ENCODE data around the gene KRTAP5-6.
A peak's percentile ranks its signal among the peaks of the same experiment; 100 is the strongest.

KRTAP5-6 gene

DNA sequence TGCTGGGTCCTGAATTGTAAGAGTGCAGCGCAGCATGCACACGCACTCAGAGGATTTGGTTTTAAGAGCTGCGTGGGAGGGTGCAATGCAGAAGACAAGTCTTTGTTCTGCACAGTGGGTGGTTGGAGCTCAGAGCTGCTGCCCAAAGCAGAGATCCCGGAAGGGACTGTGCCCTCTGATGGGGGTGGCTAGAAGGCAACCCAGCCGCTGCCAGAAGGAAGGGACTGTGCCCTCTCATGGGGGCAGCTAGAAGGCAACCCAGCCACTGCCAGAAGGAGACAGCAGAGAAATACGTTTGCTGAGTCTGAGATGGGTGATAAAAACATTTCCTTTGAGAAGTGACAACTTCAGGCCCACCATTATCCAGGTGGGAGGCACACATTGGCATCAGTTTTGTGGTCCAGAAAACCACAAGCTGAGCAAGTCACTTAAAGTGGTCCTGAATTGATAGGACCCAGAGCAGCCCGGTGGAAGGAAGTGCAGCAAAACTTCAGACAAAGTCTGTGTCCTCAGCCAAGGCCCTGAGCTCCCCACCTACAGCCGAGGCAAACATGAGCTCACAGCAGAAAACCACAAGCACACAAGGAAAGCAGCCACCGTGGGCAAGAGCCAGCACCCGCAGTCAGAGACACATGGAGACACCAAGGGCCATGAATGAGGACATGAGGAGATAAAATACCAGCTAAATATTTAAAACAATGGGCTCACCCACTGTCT is 4.3 kb downstream of the KRTAP5-6 start:
- DNase-seq (ENCODE audit: extremely low read depth in 1 of 2, low read depth in 1 of 2): peak in 1 of 2 donors; percentile 29

DNA sequence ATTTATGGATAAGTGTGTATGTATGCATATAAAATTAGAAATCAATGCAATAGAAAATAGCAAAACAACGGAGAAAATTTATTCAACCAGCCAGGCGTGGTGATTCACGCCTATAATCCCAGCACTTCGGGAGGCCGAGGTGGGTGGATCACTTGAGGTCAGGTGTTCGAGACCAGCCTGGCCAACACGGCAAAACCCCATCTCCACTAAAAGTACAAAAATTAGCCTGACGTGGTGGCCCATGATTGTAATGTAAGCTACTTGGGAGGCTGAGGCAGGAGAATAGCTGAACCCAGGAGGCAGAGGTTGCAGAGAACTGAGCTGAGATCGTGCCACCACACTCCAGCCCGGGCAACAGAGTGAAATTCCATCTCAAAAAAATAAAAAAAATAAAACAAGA is 5.5 kb downstream of the KRTAP5-6 start:
- DNase-seq (ENCODE audit: extremely low read depth in 1 of 2, low read depth in 1 of 2): no peak

DNA sequence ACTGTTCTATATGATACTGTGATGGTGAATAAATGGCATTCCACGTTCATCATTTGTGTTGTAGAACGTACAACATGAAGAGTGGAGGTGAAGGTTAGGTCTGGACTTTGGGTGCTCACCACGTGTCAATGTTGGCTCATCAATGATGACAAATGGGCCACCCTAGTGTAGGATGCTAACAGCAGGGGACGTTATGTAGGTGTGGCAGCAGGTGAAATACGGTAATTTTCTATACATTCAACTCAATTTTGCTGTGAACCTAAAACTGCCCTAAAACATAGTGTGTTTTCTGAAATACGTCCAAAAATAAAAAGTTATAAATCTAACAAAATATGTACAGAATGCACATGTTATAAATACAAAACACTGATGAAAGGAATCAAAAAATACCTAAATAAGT is 6.2 kb downstream of the KRTAP5-6 start:
- no peak for DNase-seq (ENCODE audit: extremely low read depth in 1 of 2, low read depth in 1 of 2)

DNA sequence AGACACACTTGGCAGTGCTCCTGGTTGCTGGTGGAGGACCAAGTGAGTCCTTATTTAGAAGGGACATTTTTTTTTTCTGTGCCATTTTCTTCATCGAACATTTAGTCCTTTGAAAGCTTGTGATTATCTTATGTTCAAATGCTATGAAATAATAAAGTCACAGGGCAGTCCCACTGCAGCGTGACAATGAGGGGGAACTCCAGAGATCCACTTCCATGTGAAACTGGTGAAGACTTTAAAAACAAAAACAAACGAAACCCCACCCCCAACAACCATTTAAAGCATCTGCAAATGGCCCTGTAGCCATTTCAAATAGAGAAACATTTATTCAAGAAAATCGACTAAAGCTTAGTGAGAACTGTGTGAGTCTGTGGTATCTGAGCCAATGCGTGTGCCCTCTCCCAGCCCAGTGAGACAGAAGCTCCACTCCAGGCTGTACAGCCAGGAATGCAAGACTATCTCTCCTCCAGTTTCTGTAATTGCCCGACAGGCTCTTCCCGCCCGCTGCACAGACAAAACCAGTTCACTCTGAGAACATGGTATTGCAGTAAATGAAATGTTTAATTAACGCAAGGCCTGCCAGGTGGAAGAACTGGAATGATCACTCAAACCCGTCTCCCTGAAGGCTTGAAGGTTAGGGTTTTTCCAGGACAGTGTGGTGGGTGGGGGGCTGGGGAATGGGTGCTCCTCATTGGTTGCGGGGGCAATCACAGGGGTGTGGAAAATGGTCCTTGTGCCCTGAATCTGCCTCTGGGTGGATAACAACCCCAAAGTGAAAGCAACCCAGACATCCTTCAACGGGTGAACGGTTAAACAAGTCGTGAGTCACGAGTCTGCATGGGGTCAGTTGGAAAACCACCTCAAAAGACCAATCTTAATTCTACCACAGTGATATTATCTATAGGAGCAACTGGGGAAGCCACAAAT is 8.4 kb downstream of the KRTAP5-6 start:
- DNase-seq (ENCODE audit: extremely low read depth in 1 of 2, low read depth in 1 of 2): no peak

DNA sequence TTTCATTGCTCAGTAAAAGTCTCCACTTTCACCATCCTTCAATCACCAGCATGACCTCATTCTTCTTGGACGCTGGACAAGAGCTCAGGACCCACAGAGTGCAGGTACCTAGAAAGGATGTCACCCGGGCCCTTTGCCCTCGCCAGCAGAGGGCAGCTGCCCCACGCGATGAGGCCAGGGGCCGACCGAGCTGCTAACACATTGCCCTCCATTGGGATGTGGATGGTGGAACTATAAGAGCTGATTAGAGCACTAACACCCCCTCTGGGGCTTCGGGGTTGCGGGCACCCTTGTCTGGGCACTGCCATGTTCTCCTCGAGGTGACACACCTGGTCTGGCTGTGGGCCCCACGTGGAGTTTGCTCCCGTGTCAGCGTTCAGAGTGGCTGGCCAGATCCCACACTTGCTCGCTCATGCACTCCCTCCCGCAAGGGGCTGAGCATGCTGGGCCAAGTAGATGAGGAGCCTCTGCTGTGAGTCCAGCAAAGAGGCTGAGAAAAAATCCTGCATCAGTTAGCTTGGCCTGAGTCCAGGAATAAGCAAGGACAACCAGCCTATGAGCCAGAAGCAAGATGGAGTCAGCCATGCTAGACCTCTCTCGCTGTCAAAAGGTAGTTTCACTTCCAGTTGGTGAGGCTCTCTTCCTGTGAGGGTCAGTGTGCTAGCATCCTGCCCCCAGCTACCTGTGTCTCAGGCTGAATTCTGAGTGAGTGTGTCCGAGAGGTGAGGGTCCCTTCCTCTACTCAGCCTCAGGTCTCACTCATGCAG is 9.8 kb downstream of the KRTAP5-6 start:
- DNase-seq (ENCODE audit: extremely low read depth in 1 of 2, low read depth in 1 of 2): no peak

DNA sequence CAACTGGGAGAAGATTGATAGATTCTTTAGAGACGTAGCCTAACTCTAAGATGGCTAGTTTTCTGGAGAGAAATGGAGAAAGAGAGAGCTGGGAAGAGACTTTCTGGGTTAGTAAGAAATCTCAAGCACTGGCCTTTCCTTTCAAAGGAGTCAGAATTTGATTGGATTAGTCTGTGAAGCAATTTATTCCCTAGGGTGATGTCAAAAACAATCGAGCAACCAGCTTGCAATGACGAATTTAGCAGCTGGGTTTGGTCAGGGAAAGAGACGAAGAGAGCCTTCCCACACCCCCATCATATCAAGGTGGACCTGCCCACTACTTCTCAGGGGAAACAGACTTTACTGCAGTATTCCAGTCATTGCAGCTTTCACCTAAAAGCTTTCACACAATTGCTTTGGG is 10.8 kb downstream of the KRTAP5-6 start:
- DNase-seq (ENCODE audit: extremely low read depth in 1 of 2, low read depth in 1 of 2): no peak

DNA sequence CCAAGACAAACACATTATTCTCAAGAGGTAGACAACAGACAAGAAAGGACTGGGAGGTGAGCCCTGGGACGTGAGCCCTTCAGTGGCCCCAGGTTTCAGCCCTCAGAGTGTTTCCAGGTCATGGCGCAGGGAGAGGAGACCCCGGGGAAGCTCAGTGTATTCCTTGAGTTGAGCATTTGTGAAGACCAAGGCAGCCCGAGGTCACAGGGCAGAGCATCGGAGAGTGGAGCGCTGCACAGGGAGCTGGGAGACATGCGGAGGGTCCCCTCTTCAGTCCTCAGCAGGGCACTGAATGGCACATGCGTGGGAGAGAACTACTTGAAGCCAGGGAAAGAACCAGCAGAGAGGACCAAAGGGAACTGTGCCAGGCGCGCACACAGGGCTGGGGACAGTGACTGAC is 11.7 kb downstream of the KRTAP5-6 start:
- no peak for DNase-seq (ENCODE audit: extremely low read depth in 1 of 2, low read depth in 1 of 2)

DNA sequence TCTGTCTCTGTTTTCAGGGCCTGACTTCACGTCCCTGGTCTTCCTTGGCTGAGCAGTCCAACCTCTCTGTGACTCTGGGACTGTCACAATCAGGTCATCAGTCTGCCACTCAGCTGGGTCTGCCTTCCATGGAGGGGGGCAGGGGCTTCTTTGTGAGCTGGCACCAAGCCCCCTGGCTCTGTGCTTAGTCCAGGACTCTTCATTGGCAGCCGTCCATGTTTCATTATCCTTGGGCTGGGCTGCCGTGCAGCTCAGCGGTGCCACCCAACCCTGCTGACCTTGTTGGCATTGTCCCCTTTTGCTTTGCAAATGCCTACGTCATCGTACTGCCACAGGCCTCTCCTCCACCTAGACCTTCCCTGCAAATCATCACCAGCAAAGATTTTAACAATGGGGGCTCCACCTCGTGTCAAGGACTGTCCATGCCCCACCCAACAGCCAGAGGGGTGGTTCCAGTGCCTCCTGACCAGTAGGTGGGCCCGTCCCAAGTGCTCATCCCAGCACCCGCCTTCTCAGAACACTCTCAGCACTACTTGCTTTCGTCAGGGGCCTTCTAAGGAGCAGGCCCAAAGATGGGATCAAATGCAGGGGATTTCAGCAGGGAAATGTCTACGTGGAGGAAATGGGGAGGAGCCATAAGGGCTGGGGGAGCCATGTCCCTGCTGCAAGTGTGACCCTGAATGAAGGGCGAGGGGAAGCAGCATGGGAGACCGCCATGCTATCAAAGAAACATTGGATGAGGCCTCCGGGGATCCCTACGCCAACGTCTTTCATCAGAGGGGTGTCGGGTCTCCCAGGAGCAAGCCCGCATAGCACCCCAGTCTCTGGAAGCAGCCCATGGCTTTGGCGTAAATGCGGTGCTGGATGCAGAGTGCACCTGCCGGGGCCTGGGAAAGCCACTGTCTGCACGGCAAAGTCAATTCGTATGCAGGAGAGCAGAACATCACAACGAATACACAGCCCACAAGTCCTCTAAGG is 18.2 kb downstream of the KRTAP5-6 start:
- DNase-seq (ENCODE audit: extremely low read depth in 1 of 2, low read depth in 1 of 2): no peak

DNA sequence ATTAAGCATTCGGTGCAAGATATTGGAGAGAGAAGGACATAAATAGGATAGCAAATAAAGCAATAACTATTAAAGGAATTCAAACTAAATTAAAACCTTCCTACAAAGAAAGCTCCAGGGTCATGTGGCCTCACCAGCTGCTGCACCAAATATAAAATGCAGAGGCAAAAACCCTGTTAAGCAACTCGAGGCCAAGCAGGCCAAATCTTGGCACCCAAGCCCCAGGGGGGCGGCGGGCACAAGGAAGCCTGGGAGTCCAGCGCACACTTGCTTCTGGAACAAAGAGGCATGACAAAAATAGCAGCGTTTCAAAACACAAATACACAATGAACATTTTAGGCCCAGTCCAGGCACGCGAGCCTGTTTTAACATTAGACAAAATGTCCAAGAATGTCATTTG is 20.8 kb downstream of the KRTAP5-6 start:
- DNase-seq (ENCODE audit: extremely low read depth in 1 of 2, low read depth in 1 of 2): no peak

DNA sequence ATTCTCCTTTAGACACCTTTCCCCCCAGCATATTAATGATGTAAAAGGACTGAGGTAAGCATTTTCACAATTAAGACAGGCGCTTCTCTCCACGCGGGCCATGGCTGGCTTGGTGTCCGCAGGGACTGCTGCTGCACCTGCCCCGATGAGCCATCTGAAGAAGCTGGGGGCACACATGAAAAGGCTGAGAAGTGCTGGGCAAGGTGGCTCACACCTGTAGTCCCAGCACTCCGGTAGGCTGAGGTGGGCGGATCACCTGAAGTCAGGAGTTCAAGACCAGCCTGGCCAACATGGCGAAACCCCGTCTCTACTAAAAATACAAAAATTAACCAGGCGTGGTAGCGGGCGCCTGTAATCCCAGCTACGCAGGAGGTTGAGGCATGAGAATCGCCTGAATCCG is 21.3 kb downstream of the KRTAP5-6 start:
- no peak for DNase-seq (ENCODE audit: extremely low read depth in 1 of 2, low read depth in 1 of 2)

DNA sequence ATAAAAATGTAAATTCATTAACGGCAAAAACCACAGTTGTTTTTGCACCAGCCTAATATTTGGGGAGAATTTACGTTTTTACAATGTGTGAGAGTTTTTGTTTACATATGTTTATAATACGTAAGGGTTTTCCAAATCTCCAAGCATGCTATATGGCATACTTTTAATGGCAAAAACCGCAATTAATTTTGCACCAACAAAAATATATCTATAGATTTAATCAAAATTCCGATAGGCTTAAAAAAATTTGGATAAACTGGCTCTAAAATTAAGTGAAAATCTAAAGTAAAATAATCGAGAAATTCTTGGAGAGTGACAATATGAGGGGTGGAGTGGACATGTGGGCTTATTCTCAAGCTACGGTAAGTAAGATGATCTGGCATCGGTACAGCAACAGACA is 22.8 kb downstream of the KRTAP5-6 start:
- no peak for DNase-seq (ENCODE audit: extremely low read depth in 1 of 2, low read depth in 1 of 2)

DNA sequence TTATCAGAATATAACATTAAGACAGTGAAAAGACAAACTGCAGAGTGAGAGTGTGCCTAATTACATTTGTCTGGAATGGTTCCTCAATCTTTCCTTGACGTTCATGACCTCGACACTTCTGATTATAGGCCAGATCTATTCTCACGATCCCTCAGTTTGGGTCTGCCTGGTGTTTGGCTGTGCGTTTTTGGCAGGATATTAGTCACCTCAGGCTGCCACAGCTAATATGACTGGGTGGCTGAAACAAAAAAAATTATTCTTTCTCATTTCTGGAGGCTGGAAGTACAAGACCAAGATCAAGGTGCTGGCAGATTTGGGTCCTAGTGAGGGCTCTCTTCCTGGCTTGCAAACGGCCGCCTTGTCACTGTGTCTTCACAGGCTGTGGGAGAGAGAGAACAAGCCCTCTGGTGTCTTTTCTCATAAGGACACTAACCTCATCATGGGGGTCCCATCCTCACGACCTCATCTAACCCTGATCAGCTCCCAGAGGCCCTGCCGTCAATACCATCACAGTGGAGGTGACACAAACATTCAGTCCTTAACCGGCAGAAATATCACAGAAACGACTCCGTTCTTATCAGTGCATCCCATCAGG is 30.2 kb downstream of the KRTAP5-6 start:
- DNase-seq (ENCODE audit: extremely low read depth in 1 of 2, low read depth in 1 of 2): no peak

DNA sequence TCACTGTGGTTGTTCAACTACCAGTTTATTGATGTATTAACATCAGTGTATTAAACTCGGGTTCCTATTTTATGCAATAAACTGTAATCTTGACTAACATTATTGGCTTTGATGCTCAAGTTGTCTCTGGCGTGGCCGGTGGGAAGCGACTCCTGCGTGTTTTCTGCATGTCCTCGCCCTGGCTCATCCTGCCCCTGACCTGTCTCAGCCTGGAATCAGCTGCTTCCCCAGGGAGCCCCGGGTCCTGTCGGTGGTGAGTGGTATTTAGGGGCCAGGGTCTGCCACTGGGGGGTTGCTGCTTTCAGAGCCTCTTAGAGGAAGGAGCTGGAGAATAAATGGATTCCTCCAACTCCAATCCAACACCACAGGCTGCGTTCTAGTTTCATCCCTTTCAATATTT is 30.9 kb downstream of the KRTAP5-6 start:
- DNase-seq (ENCODE audit: extremely low read depth in 1 of 2, low read depth in 1 of 2): no peak

DNA sequence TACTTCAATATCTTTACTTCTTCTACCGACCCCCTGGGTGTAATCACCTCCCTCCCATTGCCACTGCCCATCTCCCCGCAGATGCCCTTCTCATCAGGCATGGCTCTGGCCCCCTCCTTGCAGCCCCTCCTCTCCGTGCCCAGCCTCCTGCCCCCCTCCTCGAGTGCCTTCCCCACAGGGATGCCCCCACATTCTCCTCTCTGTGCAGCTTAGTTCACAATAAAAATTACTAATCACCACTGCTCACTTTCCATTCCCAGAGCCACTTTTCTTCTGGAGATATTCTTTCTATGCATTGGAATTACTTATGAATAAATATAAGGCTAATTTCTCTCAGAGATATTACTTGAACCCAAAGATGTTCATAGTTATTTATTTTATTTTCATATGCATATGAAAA is 31.3 kb downstream of the KRTAP5-6 start:
- no peak for DNase-seq (ENCODE audit: extremely low read depth in 1 of 2, low read depth in 1 of 2)

DNA sequence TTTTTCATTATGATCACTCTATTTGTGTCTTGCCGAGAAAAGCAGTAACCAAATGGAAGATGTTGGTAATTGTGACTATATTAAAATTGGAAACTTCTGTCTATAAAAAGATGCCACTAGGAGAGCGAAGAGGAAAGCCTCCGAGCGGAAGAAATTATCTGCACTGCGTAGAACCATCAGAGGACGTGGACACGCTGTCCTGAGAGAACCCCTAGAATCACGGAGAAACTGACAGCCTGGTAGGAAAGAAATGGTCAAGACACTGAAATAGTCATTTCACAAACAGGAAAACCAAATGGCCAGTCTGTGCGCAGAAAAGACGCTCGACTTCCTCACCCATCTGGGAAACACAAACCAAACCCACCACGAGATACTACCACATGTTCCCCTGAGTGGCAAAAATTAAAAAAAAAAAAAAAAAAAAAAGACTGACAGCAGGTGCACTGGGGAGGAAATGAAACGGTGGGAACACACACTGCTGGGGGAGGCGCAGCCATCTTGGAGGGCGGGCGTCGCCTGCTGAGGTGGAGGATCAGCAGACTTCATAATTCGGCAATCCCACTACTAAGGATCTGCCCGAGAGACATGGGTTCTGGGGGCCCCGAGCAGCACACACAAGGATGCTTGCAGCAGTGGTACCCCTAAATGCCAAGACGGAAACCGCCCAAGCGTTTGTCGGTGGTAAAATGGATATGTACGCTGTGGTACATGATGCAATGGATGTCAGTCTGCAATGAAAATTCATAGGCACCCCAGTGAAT is 32.1 kb downstream of the KRTAP5-6 start:
- DNase-seq (ENCODE audit: extremely low read depth in 1 of 2, low read depth in 1 of 2): peak in 1 of 2 donors; percentile 35

DNA sequence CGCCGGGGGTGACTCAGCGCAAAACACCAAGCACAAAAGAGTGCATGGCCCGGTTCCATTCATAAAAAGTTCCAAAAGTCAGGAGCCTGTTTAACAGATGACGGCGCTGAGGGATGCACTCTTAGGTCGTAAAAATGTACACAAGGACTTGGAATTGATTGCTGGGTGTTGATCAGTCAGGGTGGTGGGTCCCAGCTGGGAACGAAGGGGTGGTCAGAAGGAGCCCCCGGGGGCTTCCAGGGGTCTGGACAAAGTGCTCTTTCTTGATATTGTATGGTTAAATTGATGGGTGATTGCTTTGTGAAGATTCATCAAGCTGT is 32.7 kb downstream of the KRTAP5-6 start:
- no peak for DNase-seq (ENCODE audit: extremely low read depth in 1 of 2, low read depth in 1 of 2)

DNA sequence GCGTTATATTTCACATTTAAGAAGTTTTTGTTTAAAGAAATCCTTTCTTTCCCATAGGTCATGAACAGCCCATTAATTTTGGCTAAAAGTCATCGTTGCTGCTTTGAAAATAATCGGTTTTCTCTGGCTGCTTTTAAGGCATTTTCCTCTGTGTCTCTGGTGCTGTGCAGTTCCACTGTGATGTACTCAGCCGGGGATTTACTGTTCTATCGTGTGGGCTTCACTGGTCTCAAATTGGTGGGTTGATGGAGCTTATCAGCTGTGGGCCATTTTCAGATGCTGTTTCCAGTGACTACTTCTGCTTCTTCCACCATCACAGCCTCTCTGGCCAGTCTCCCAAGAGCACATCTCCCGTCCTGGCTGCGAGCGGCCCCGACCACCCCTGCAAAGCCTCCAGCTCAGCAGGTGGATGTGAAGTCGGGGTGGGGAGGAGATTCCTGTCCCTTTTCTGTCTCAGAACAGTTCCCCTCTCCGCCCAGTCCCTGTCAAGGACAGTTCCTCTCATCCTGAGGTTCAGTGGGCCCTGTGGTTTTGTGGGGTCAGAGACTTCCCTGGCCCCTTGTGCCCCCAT is 33.1 kb downstream of the KRTAP5-6 start:
- no peak for DNase-seq (ENCODE audit: extremely low read depth in 1 of 2, low read depth in 1 of 2)

DNA sequence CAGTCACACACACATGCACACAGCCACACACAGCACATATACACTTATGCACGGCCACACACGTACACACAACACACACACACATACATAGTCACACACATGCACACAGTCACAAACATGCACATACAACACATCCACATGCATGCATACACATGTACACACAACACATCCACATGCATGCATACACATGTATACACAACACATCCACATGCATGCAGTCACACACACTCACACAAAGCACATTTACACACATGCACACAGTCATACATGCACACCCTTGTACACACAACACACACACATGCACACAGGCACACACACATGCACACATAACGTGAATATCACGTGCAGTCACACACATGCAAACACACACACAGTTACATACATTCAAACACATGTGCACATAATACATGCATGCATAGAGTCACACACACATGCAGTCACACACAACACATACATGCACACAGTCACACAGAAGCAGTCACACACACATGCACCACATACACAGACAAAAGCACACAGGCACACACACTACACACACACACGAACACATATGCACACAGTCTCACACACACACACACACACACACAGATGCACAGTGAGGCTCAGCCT is 34.6 kb downstream of the KRTAP5-6 start:
- DNase-seq (ENCODE audit: extremely low read depth in 1 of 2, low read depth in 1 of 2): no peak

Data from stimulated activated CD8-positive, alpha-beta memory T cell treated with anti-CD3 and anti-CD28 coated beads, Interleukin-7, amount 100 ng/mL, for 48 hours (primary cell).